GM21381 (cell line): ENCODE measurements around the gene ALDH3B2.

ENCODE experiments used
- ATAC-seq: cut with Tn5 transposase; IDR thresholded peaks from one replicate; pipeline ENCODE4 v1.9.1; 2021; ENCODE audit warnings: mild to moderate bottlenecking, moderate library complexity; ENCODE audit not compliant: unreplicated experiment

Gene ALDH3B2

GRCh38 chr11:67617243-67617953 is 57.0 kb downstream of the ALDH3B2 start:
- ATAC-seq: no peak

GRCh38 chr11:67616431-67617242 is 57.8 kb downstream of the ALDH3B2 start:
- no peak for ATAC-seq

GRCh38 chr11:67615728-67616430 is 58.5 kb downstream of the ALDH3B2 start:
- no peak for ATAC-seq

GRCh38 chr11:67614730-67615714 is 59.4 kb downstream of the ALDH3B2 start:
- ATAC-seq: no peak

- ATAC-seq: peak; percentile 70
Measured at GRCh38 chr11:67613960-67614715, 60.3 kb downstream of the ALDH3B2 start.

- no peak for ATAC-seq
Measured at GRCh38 chr11:67613313-67613959, 61.0 kb downstream of the ALDH3B2 start.

GRCh38 chr11:67612751-67613150 is 61.7 kb downstream of the ALDH3B2 start:
- ATAC-seq: no peak
